WTC11 (cell line): Measurements from ENCODE around the gene DTL.

Experiments
- ATF2 ChIP-seq: sonication (generic); formaldehyde crosslinking; IDR thresholded peaks from 2 replicates; pipeline ENCODE4 v1.8.1; 2022; ENCODE audit warnings: low read depth, missing genetic modification reagents, borderline replicate concordance
- CREB1 ChIP-seq: sonication (generic); formaldehyde crosslinking; IDR thresholded peaks from 2 replicates; pipeline ENCODE4 v1.8.0; 2023; ENCODE audit warnings: mild to moderate bottlenecking, missing genetic modification reagents
- JUN ChIP-seq: sonication (generic); formaldehyde crosslinking; IDR thresholded peaks from 2 replicates; pipeline ENCODE4 v1.8.0; 2023; ENCODE audit warnings: mild to moderate bottlenecking, missing genetic modification reagents
- KAT7 ChIP-seq: sonication (generic); formaldehyde crosslinking; IDR thresholded peaks from 2 replicates; pipeline ENCODE4 v1.8.1; 2023; ENCODE audit warnings: missing genetic modification reagents, mild to moderate bottlenecking, borderline replicate concordance
- NR2C2 ChIP-seq: sonication (generic); formaldehyde crosslinking; IDR thresholded peaks from 2 replicates; pipeline ENCODE4 v1.8.0; 2022; ENCODE audit warnings: mild to moderate bottlenecking, missing genetic modification reagents
- TCF7 ChIP-seq: sonication (generic); formaldehyde crosslinking; IDR thresholded peaks from 2 replicates; pipeline ENCODE4 v1.8.0; 2022; ENCODE audit warnings: mild to moderate bottlenecking, low read depth, missing genetic modification reagents, moderate library complexity
- TF ChIP-seq, protein P1 (sequence below): fragments of 200-600 bp; IDR thresholded peaks from 2 replicates; pipeline ENCODE4 v1.8.0; 2022; ENCODE audit warnings: antibody characterized with exemption

DNA sequence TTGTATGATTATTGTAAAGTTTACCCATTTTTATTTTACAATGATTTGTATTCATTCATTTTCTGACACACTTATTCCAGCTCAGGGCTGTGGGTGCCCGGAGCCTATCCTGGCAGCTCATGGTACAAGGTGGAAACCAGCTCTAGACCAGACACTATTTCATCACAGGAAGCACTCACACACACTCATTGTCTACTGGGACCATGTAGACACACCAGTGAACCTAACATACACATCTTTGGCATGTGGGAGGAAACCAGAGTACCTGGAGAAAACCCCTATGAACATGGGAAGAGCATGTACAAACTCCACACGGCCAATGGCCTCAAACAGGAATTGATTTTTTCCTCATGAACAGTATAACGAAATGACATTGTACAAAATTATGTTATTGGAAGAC, 2.4 kb downstream of the DTL start:
- TF ChIP-seq CREB1 (CRISPR knock-in tag): no peak
- TF ChIP-seq JUN (CRISPR knock-in tag): no peak
- TF ChIP-seq KAT7 (CRISPR knock-in tag): no peak
- TF ChIP-seq ATF2 (CRISPR knock-in tag): no peak
- no peak for TF ChIP-seq NR2C2 (CRISPR knock-in tag)
- no peak for TF ChIP-seq TCF7 (CRISPR knock-in tag)
- TF ChIP-seq, protein P1, sequence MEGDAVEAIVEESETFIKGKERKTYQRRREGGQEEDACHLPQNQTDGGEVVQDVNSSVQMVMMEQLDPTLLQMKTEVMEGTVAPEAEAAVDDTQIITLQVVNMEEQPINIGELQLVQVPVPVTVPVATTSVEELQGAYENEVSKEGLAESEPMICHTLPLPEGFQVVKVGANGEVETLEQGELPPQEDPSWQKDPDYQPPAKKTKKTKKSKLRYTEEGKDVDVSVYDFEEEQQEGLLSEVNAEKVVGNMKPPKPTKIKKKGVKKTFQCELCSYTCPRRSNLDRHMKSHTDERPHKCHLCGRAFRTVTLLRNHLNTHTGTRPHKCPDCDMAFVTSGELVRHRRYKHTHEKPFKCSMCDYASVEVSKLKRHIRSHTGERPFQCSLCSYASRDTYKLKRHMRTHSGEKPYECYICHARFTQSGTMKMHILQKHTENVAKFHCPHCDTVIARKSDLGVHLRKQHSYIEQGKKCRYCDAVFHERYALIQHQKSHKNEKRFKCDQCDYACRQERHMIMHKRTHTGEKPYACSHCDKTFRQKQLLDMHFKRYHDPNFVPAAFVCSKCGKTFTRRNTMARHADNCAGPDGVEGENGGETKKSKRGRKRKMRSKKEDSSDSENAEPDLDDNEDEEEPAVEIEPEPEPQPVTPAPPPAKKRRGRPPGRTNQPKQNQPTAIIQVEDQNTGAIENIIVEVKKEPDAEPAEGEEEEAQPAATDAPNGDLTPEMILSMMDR: no peak
